22Rv1 (cell line): ENCODE measurements around the gene CARD11.

Source experiments
- H3K27ac ChIP-seq: fragments of 450-650 bp; 2 replicates; pipeline ENCODE4 v1.5.1; 2017
- CTCF ChIP-seq: fragments of 450-650 bp; IDR thresholded peaks from 2 replicates; pipeline ENCODE4 v1.5.1; 2017; ENCODE audit warnings: mild to moderate bottlenecking
- ZFX ChIP-seq: fragments of 450-650 bp; IDR thresholded peaks from 2 replicates; pipeline ENCODE4 v1.6.1; 2017; ENCODE audit warnings: antibody characterized with exemption, borderline replicate concordance

Gene CARD11

GRCh38 chr7:2913760-2914387, 129.8 kb downstream of the CARD11 start:
- no peak overlapping the region for H3K27ac ChIP-seq
- TF ChIP-seq CTCF (no peak), ZFX (no peak)

- no peak for TF ChIP-seq ZFX
- no peak for TF ChIP-seq CTCF
These were observed 130.8 kb downstream of the CARD11 start for GRCh38 chr7:2912684-2913439.

GRCh38 chr7:2911466-2911865, 132.2 kb downstream of the CARD11 start:
- H3K27ac ChIP-seq, result no peak overlapping the region
- no peak for TF ChIP-seq CTCF

More at GRCh38 chr7:2912684-2913439, 130.8 kb downstream of the CARD11 start:
- H3K27ac ChIP-seq, result no peak overlapping the region

GRCh38 chr7:2909471-2910039, 134.1 kb downstream of the CARD11 start:
- no peak overlapping the region for H3K27ac ChIP-seq
- TF ChIP-seq CTCF, result no peak

GRCh38 chr7:2909043-2909442, 134.6 kb downstream of the CARD11 start:
- TF ChIP-seq ZFX (no peak), CTCF (no peak)
- H3K27ac ChIP-seq, result no peak overlapping the region

GRCh38 chr7:2908103-2908683, 135.5 kb downstream of the CARD11 start:
- TF ChIP-seq CTCF, result no peak
- no peak for TF ChIP-seq ZFX
- no peak overlapping the region for H3K27ac ChIP-seq
